Mesenteric fat pad (tissue), 1 donor: Measurements from ENCODE around the gene GNRHR. TPM values are rescaled to one million over a fixed set of nuclear protein-coding genes. Genes with fewer than 3 reads are reported as not detected.
"Not testable (repeated sequence)": the region's sequence is repeated elsewhere in the genome, so short reads cannot be mapped to it uniquely, and the experiment has no call there.

Source experiments
- DNase-seq: peaks from one replicate; pipeline ENCODE4 v3.0.0-alpha.2; 2020; ENCODE audit warnings: low spot score
- long read RNA-seq: library from polyadenylated mRNA; unstranded; transcript quantifications from one replicate; pipeline ENCODE4 v2.0.0, GENCODE V29; 2020
- total RNA-seq: library from RNA; stranded (reverse); fragmentation: NEBNext Ultra II Directional; extraction: Animal tissue kit (Norgen Biotek cat#: 25700); gene quantifications from one replicate; pipeline ENCODE4 v1.2.1, GENCODE V29; 2021
- donor health status: DM: yes; HTN: yes; CAD: no.

GNRHR gene, protein sequence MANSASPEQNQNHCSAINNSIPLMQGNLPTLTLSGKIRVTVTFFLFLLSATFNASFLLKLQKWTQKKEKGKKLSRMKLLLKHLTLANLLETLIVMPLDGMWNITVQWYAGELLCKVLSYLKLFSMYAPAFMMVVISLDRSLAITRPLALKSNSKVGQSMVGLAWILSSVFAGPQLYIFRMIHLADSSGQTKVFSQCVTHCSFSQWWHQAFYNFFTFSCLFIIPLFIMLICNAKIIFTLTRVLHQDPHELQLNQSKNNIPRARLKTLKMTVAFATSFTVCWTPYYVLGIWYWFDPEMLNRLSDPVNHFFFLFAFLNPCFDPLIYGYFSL
- total RNA-seq = not detected
- long read RNA-seq = 0 reads

DNA sequence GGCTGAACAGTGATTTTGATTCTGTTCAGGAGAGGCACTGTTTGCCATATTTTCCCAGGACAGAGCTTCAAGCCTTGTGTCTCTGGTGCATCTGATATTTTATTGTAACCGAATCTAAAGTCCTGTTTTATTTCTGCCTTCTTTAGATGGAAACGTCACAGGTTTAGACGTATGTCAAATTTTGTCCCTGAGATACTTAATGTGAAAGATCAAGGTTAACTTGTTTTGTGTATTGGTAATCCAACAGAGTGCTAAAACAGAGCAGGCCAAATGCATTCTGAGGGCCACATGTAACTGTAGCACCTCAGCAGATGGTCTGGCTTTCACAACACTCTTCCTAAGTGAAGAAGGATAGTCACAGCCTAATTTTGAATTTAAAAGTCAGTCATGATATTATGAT, at the start of gene GNRHR:
TSS of gene GNRHR (minus strand) at position 101 of the 400 bp plus-strand sequence. CDS start at position 48, 53 bp downstream.
- no peak for DNase-seq

DNA sequence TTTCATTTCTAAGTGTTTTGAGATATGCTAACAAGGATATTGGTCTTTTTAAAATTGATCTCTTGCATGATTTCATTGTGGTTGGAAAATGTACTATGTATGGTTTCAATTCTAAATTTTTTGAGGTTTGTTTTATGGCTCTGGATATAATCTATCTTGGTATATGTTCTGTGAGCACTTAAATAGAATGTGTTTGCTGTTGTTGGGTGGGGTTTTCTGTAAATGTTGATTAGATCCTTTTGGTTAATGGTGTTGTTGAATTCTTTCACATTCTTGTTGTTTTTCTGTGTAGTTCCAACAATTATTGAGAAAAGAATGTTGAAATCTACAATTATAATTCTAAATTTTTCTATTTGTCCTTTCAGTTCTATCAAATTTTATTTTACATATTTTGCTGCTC, 42.6 kb upstream of the GNRHR start:
- no peak for DNase-seq

DNA sequence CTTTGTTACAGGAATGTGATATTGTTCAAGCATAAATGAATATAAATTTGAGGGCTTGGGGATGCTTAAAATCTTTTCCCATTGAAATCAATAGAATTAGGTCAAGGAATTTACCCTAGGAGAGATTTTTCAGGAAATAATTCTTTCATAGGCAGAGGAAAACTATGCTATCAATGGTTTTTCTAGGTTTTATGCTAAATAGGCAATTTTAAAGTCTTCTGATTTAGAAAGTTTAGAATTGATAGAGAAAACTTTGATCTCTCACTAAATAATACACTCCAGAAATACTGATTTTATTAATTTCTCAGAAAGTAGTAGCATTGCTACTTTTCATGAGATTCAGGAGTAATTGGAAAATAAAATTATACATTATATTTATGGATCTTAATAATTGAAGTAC, 36.5 kb upstream of the GNRHR start:
- no peak for DNase-seq

- no peak for DNase-seq
Measured at GRCh38 chr4:67787311-67787710, 33.1 kb upstream of the GNRHR start.

DNA sequence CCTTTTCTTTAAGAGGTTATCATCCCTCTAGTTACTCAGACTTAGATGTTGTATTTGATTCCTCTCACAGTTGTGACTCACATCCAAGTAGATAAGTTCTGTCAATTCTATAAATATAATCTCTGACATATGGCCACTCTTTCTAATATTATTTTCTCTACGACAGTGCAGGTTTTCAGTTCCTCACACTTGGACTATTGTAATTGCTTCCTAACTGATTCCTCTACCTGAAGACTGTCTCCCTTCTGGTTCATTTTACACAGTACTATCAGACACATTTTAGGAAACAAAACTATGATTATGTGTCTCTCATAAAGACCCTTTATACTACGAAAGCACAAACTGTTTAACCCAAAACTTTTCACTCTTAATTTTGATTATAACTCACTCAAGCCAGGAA, 31.3 kb upstream of the GNRHR start:
- DNase-seq = no peak

DNA sequence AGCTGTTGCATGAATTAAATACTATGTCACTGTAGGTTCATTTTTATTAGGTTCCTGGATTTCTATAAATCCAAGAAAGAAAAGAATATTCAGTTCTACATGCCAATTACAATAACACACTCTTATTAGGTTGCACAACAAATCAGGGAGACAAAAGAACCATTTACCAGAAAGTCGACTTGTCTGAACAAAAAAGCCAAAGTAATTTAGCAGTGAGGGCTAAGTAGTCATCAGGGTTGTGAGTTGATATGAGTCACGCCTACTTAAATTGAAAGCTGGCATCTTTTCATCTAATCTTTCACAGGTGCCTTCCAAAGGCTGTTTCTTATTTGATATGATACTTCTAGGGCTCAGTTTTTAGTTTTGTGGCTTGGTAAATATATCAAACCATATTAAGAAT, 25.4 kb upstream of the GNRHR start:
- no peak for DNase-seq

DNA sequence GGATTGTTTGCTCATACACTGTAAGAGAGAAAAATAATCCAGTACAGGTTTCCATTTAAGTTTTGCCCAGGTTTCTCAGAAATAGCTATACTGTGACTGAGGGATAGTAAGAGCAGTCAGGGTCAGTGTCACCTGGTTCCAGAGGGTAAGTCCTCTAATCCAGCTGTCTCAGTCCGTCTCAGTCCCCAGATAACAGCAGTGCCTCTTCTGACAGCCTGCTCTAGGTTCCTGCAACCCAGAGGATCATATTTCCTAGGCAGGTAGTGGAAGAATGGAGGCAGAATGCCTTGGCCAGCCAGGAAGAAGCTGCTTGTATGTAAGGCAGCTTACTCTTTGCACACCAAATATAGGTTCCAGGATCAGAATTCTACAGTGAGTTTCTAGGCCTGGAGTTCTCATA, 22.6 kb upstream of the GNRHR start:
- DNase-seq = no peak

DNA sequence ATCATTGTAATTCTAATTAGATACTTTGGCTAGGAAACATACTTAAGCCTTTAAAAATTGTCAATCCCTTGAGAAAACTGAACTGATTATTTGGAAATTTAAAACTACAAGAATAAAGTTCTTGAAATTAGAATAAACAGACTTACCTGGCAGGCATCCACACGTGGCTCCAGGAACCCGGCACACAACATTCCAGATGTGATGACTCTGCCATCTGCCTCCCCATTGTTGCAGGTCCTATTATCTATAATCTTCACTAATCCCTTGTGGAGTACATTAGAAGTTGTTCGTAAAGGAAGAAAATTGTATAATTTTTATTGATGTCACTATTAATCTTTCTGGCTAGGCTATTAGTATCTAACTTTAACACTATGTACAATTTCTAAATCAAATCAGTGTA, 16.2 kb upstream of the GNRHR start:
- no peak for DNase-seq

- DNase-seq = no peak
Measured at GRCh38 chr4:67765928-67766327, 11.7 kb upstream of the GNRHR start.

- no peak for DNase-seq
Measured at GRCh38 chr4:67765401-67765800, 11.2 kb upstream of the GNRHR start.

DNA sequence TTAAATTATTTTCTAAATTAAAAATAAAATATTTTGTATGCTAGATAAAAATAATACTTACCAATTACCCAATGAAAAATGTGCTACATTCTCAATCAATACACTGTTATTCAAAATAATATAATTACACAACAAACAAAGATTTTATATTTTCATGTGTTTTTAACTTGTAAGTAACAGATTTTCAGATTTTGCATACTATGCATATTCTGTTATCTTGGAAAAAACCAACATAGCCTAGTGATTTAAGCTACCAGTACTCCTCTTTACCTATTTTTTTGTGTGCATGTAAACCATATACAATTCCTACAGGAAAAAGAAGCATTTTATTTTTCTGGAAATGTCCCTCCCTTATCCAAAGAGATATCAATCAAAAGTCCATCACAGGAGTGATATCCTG, 10.0 kb upstream of the GNRHR start:
- DNase-seq = no peak

DNA sequence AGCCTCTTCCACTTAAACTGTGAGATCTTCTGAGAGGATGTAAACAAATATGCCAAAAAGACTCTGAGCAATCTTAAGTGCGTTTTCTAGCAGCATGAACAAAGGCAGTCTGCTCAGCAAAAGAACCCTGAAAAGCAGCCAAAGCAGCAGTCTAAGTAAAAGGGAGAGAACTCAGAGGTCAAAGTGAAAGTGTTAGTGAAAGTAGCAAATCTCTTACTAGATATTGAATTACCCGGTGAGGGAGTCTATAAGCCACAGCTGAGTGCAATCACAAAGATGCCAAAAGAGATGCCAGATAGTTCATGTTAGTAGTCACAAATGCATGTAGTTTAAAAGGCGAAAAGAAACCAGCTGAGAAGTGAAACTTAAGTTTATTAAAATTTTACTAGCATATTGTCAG, 7.9 kb upstream of the GNRHR start:
- no peak for DNase-seq

- DNase-seq = not testable (repeated sequence)
Measured at GRCh38 chr4:67756991-67757390, 2.8 kb upstream of the GNRHR start.

DNA sequence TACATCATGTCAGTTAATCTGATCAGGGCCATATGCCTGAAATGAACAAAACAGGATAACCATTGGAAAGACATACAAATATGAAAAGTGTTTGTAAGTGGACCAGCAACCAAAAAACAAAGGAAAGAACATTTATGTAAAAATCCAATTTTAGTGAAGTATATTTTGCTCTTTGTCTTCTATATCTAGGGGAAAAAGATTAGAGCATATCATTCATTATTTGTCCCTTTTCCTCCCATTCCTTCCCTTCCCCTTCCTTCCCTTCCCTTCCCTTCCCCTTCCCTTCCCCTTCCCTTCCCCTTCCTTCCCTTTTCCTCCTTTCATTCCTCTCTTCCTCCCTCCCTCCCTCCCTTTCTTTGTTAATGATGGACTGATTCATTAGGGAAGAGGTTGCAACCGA, 1.8 kb upstream of the GNRHR start:
- DNase-seq = no peak

GRCh38 chr4:67751260-67751659, 2.9 kb downstream of the GNRHR start:
- DNase-seq = no peak

- no peak for DNase-seq
Measured at GRCh38 chr4:67750691-67751090, 3.5 kb downstream of the GNRHR start.

- DNase-seq = no peak
Measured at GRCh38 chr4:67749286-67749685, 4.9 kb downstream of the GNRHR start.

- no peak for DNase-seq
Measured at GRCh38 chr4:67746797-67747495, 7.2 kb downstream of the GNRHR start.

- DNase-seq = no peak
Measured at GRCh38 chr4:67744561-67745283, 9.5 kb downstream of the GNRHR start.

DNA sequence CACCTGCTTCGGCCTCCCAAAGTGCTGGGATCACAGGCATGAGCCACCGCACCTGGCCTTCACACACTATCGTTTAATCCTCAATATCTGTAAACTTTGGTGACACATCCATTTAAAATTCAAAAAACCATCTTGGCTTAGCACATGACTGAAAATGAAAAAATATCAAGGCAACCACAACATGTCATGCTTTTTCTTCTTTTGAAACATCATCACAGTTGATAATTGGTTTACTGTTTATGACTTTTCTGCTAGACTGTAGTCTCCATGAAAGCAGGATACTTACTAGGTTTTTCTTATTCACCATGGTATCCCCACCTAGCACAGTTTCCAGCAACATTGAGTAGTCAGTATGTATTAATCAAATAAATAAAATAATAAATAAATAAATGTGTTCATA, 11.0 kb downstream of the GNRHR start:
- DNase-seq = no peak

DNA sequence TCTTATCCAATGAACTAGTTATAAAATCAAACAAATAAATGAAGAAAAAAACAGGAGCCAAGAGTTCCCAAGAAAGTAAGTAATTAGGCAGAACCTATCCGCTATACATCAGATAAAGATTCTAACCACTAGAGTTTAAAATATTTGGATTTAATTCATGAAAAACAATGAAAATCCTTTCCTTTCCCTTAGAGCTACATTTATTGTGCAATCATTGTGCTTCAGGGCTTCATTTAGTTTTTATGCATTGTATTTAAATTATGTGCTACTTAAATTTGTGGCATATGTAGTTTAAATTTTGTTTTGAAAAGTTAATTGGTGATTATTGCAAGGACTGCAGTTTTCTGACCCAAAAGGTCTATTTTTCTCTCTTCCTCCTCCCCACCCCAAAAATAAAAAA, 17.9 kb downstream of the GNRHR start:
- no peak for DNase-seq

DNA sequence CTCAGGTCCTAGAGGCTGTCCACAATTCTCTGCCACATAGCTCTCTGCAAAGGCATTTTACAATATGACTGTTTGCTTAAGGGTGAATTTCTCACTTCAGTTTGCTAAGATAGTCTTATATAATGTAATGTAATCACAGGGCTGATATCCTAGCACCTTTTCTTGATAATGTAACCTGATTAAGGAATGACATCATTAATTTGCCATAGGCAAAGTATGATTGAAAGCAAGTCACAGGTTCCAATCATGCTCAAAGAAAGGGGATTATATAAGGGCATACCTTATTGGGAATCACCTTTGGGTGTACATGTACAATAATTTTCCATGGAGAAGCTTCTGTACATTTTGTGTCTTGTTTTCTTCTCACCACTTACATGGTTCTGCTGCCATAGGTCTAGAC, 18.9 kb downstream of the GNRHR start:
- no peak for DNase-seq
